Cardiac fibroblast (primary cell): ENCODE results near the gene PIK3CD.

Experiments
- DNase-seq, 2 donors: peaks; one replicate each; pipeline versions ENCODE4 v3.0.0 to v3.0.0-alpha.2; 2010; ENCODE audit warnings: low read depth in 2 of 2
- H3K4me3 ChIP-seq, 2 donors: replicated peaks in 1 of 2; 1 replicate in 1 of 2; 2 replicates in 1 of 2; pipeline ENCODE4 v1.5.1; 2011; ENCODE audit warnings: low read depth in 2 of 2, low read length in 2 of 2, mild to moderate bottlenecking in 2 of 2, moderate library complexity in 1 of 2
- CTCF ChIP-seq: IDR thresholded peaks from one replicate; pipeline ENCODE4 v1.5.1; 2011; ENCODE audit warnings: low read depth, mild to moderate bottlenecking, low read length, inconsistent platforms

PIK3CD gene

GRCh38 chr1:9648171-9648570 is 3.4 kb upstream of the PIK3CD start:
- no peak for DNase-seq
- H3K4me3 ChIP-seq = no peak overlapping the region
- no peak for TF ChIP-seq CTCF

GRCh38 chr1:9649769-9650168 is 1.8 kb upstream of the PIK3CD start:
- no peak for TF ChIP-seq CTCF
- H3K4me3 ChIP-seq = no peak overlapping the region
- no peak for DNase-seq

GRCh38 chr1:9651220-9651564 is 339 bp upstream of the PIK3CD start:
- no peak for DNase-seq
- TF ChIP-seq CTCF = no peak
- H3K4me3 ChIP-seq = no peak overlapping the region

- TF ChIP-seq CTCF = no peak
- H3K4me3 ChIP-seq = peak overlapping the region; percentile 35 to 41
- peak; percentile 10 to 18 for DNase-seq
Observed at GRCh38 chr1:9652379-9653209, 1.1 kb downstream of the PIK3CD start.

- no peak overlapping the region for H3K4me3 ChIP-seq
- no peak for TF ChIP-seq CTCF
- no peak for DNase-seq
Observed at GRCh38 chr1:9653210-9653490, 1.6 kb downstream of the PIK3CD start.

GRCh38 chr1:9653491-9654050 is 2.0 kb downstream of the PIK3CD start:
- TF ChIP-seq CTCF = no peak
- no peak overlapping the region for H3K4me3 ChIP-seq

More at GRCh38 chr1:9653491-9654050, 2.0 kb downstream of the PIK3CD start:
- no peak for DNase-seq
